ENCODE data around the gene CLASP1. TPM values are rescaled to one million over a fixed set of nuclear protein-coding genes. Genes with fewer than 3 reads are reported as not detected.
"Not testable (repeated sequence)": the region's sequence is repeated elsewhere in the genome, so short reads cannot be mapped to it uniquely, and the experiment has no call there.

Gene CLASP1
- total and polyA plus RNA-seq, 11 donors, result 16.0 to 84.5 (median 60.2) TPM

GRCh38 chr2:121613774-121614173 is 35.5 kb downstream of the CLASP1 start:
- DNase-seq, result no peak
- Histone ChIP-seq H3K27me3 (no peaks in the 10 kb centered on the region), H3K4me1 (peaks cover 0 to 70% (median 41%) of the 10 kb centered on the region in 12 donors), H3K36me3 (peaks cover 0 to 9% (median 0%) of the 10 kb centered on the region in 9 donors), H3K27ac (peak overlapping the region in 7 of 12 donors; percentile 11 to 55 (median 29)), H3K9me3 (peaks cover 0 to 17% (median 0%) of the 10 kb centered on the region in 12 donors), H3K4me3 (no peak overlapping the region)
- no peak for TF ChIP-seq POLR2A (IDR thresholded peaks at IDR 0.05)
- TF ChIP-seq, protein P1, sequence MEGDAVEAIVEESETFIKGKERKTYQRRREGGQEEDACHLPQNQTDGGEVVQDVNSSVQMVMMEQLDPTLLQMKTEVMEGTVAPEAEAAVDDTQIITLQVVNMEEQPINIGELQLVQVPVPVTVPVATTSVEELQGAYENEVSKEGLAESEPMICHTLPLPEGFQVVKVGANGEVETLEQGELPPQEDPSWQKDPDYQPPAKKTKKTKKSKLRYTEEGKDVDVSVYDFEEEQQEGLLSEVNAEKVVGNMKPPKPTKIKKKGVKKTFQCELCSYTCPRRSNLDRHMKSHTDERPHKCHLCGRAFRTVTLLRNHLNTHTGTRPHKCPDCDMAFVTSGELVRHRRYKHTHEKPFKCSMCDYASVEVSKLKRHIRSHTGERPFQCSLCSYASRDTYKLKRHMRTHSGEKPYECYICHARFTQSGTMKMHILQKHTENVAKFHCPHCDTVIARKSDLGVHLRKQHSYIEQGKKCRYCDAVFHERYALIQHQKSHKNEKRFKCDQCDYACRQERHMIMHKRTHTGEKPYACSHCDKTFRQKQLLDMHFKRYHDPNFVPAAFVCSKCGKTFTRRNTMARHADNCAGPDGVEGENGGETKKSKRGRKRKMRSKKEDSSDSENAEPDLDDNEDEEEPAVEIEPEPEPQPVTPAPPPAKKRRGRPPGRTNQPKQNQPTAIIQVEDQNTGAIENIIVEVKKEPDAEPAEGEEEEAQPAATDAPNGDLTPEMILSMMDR (IDR thresholded peaks at IDR 0.05), result no peak
- intact Hi-C loops (cut with DNase I), result loop anchor here in 1 of 10 donors (5.0 kb wide), 1 partner anchor 34 kb away; the partner anchor contains the start of gene CLASP1
- ATAC-seq, result no peak
- 73 to 89% (median 85%) methylated on average over 1 of the region's 1 CpG for WGBS, 4 donors

DNA sequence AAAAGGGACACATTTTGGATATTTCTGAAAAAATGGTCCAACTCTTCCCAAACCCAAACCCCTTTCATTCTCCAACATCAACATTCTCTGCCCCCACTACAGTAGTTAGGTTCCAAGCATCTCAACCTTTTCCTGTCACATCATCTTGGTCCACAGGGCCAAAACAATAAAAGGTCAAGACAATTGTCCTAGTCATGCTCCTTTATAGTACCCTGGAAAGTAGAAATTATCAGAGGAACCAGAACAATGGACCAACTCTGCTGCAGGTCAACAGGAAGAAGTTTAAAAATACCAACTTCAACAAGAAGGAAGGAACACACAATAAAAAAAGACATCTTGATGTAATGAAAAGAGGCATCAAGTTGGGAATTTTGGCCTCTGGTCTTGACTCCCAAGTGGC is 36.1 kb downstream of the CLASP1 start:
- Histone ChIP-seq H3K27ac (peak overlapping the region in 7 of 12 donors; percentile 11 to 55 (median 26)), H3K27me3 (no peaks in the 10 kb centered on the region), H3K4me1 (peaks cover 0 to 70% (median 44%) of the 10 kb centered on the region in 12 donors), H3K9me3 (peaks cover 0 to 17% (median 0%) of the 10 kb centered on the region in 12 donors), H3K4me3 (no peak overlapping the region), H3K36me3 (peaks cover 0 to 9% (median 0%) of the 10 kb centered on the region in 9 donors)
- intact Hi-C loops (cut with DNase I), result loop anchor here in 1 of 10 donors (5.0 kb wide), 1 partner anchor 34 kb away; the partner anchor contains the start of gene CLASP1
- no peak for TF ChIP-seq POLR2A (IDR thresholded peaks at IDR 0.05)
- TF ChIP-seq, protein P1 (IDR thresholded peaks at IDR 0.05), result no peak
- ATAC-seq, result peak in 3 of 4 donors; percentile 40 to 76 (median 68)
- no peak for DNase-seq

DNA sequence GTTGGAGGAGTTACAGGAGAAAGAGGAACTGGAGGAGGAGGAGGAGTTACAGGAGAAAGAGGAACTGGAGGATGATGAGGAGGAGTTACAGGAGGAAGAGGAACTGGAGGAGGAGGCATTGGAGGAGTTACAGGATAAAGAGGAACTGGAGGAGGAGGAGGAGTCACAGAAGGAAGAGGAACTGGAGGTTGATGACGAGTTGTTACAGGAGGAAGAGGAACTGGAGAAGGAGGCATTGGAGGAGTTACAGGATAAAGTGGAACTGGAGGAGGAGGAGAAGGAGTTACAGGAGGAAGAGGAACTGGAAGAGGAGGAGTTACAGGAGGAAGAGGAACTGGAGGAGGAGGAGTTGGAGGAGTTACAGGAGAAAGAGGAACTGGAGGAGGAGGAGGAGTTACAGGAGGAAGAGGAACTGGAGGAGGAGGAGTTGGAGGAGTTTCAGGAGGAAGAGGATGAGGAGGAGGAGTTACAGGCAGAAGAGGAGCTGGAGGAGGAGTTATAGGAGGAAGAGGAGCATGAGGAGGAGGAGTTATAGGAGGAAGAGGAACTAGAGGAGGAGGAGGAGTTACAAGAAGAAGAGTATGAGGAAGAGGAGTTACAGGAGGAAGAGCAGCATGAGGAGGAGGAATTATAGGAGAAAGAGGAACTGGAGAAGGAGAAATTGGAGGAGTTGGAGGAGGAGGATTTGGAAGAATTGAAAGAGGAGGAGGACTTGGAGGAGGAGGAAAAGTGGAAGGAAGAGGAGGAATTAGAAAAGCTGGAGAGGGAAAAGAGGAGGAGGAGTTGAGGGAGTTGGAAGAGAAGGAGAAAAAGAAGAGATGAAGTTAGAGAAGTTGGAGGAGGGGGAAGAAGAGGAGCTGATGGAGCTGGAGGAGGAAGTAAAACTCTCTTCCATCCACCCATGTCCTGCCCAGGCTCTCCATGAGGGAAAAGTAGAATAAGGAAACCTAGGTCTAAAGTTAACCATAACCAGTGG is 37.2 kb downstream of the CLASP1 start:
- TF ChIP-seq, protein P1 (IDR thresholded peaks at IDR 0.05), result no peak
- no peak for TF ChIP-seq POLR2A (IDR thresholded peaks at IDR 0.05)
- Histone ChIP-seq H3K36me3 (peaks cover 0 to 9% (median 0%) of the 10 kb centered on the region in 9 donors), H3K9me3 (peaks cover 0 to 17% (median 0%) of the 10 kb centered on the region in 12 donors), H3K4me1 (peaks cover 0 to 69% (median 42%) of the 10 kb centered on the region in 12 donors), H3K27ac (peak overlapping the region in 6 of 12 donors; percentile 11 to 38 (median 18)), H3K27me3 (no peaks in the 10 kb centered on the region), H3K4me3 (no peak overlapping the region)
- 55 to 63% (median 59%) methylated on average over 1 of the region's 1 CpG for WGBS, 4 donors
- ATAC-seq (no peak), DNase-seq (no peak)
- intact Hi-C loops (cut with DNase I), result loop anchor here in 1 of 10 donors (5.0 kb wide), 1 partner anchor 35 kb away; the partner anchor contains the start of gene CLASP1

GRCh38 chr2:121611048-121611649 is 38.1 kb downstream of the CLASP1 start:
- not testable (repeated sequence) for ATAC-seq, H3K4me3 ChIP-seq, H3K27ac ChIP-seq, H3K27me3 ChIP-seq, DNase-seq, H3K36me3 ChIP-seq
- peaks cover 0 to 17% (median 0%) of the 10 kb centered on the region in 12 donors for H3K9me3 ChIP-seq
- WGBS, 4 donors, result 66 to 83% (median 71%) methylated on average over 2 of the region's 2 CpGs
- H3K4me1 ChIP-seq, result peaks cover 0 to 69% (median 43%) of the 10 kb centered on the region in 12 donors
- intact Hi-C loops (cut with DNase I), result loop anchor here in 1 of 10 donors (5.0 kb wide), 1 partner anchor 36 kb away; the partner anchor contains the start of gene CLASP1

GRCh38 chr2:121610487-121610874 is 38.8 kb downstream of the CLASP1 start:
- ATAC-seq, result not testable (repeated sequence)
- intact Hi-C loops (cut with DNase I), result loop anchor here in 1 of 10 donors (5.0 kb wide), 1 partner anchor 37 kb away; the partner anchor contains the start of gene CLASP1

More at GRCh38 chr2:121610487-121610874, 38.8 kb downstream of the CLASP1 start:
- H3K9me3 ChIP-seq, result peaks cover 0 to 17% (median 0%) of the 10 kb centered on the region in 12 donors
- peaks cover 0 to 13% (median 5%) of the 10 kb centered on the region in 9 donors for H3K36me3 ChIP-seq
- not testable (repeated sequence) for H3K27ac ChIP-seq, H3K4me3 ChIP-seq, H3K27me3 ChIP-seq, DNase-seq
- peaks cover 0 to 69% (median 43%) of the 10 kb centered on the region in 12 donors for H3K4me1 ChIP-seq

Measured in heart left ventricle (tissue), 16 donors.